Panc1 (cell line): ENCODE data around the gene OR5AU1. TPM values are rescaled to one million over a fixed set of nuclear protein-coding genes. Genes with fewer than 3 reads are reported as not detected.

Experiments used
- ATAC-seq: fragments of 200-7000 bp; cut with Tn5 transposase; 2 replicates; pipeline ENCODE4 v1.9.1; 2020; ENCODE audit warnings: mild to moderate bottlenecking, moderate library complexity
- BruUV-seq: library from RNA; stranded (reverse); fragments of 400-500 nt; replicated peaks from 2 replicates; lab custom pipeline; 2021; lab: Mats Ljungman, UMichigan
- CTCF ChIA-PET: fragments of 300-600 bp; sonication (Branson Sonifier 250); formaldehyde crosslinking; loops from one replicate; lab custom pipeline; 2022; ENCODE audit warnings: antibody characterized with exemption; lab: Charles Lee
- POLR2A ChIA-PET: fragments of 300-600 bp; sonication (Branson Sonifier 250); formaldehyde crosslinking; loops from one replicate; lab custom pipeline; 2022; ENCODE audit warnings: antibody characterized with exemption; lab: Charles Lee
- DNase-seq: peaks from one replicate; pipeline ENCODE4 v3.0.0-alpha.2; 2010; ENCODE audit warnings: low read depth, low spot score
- H3K27ac ChIP-seq: 2 replicates; pipeline ENCODE4 v1.5.1; 2011; ENCODE audit warnings: mild to moderate bottlenecking, low read length, inconsistent platforms
- H3K27me3 ChIP-seq: fragments of 200-500 bp; sonication (Bioruptor generic); 2 replicates; pipeline ENCODE4 v1.6.0; 2014; ENCODE audit warnings: low read length, inconsistent platforms; ENCODE audit not compliant: control insufficient read depth, insufficient read depth
- H3K36me3 ChIP-seq: fragments of 200-500 bp; sonication (Bioruptor generic); 2 replicates; pipeline ENCODE4 v1.5.1; 2014; ENCODE audit warnings: inconsistent platforms, mild to moderate bottlenecking, low read length, moderate library complexity; ENCODE audit not compliant: control insufficient read depth, insufficient read depth
- H3K4me1 ChIP-seq: 2 replicates; pipeline ENCODE4 v1.5.1; 2011; ENCODE audit warnings: inconsistent platforms, mild to moderate bottlenecking, low read length, moderate library complexity; ENCODE audit not compliant: control insufficient read depth, insufficient read depth
- H3K4me3 ChIP-seq, 2 experiments: 2 replicates each; pipeline ENCODE4 v1.5.1; 2011 to 2012; ENCODE audit warnings: low read depth in 2 of 2, low read length in 2 of 2, mild to moderate bottlenecking in 2 of 2, inconsistent platforms in 1 of 2, moderate library complexity in 1 of 2
- H3K9me3 ChIP-seq: fragments of 200-500 bp; sonication (Bioruptor generic); 2 replicates; pipeline ENCODE4 v1.5.1; 2014; ENCODE audit warnings: low read depth, mild to moderate bottlenecking, inconsistent platforms, low read length, moderate library complexity; ENCODE audit not compliant: control insufficient read depth, insufficient read depth
- CTCF ChIP-seq: fragments of 450-650 bp; IDR thresholded peaks from 2 replicates; pipeline ENCODE4 v1.5.1; 2017; ENCODE audit warnings: mild to moderate bottlenecking
- POLR2AphosphoS5 ChIP-seq: IDR thresholded peaks from 2 replicates; pipeline ENCODE4 v1.6.1; 2012; ENCODE audit warnings: mild to moderate bottlenecking, low read depth, low read length, moderate library complexity
- REST ChIP-seq, 2 experiments: IDR thresholded peaks; 2 replicates each; pipeline ENCODE4 v1.6.1; 2011 to 2012; ENCODE audit warnings: low read depth in 2 of 2, control low read depth in 1 of 2, low read length in 1 of 2, mild to moderate bottlenecking in 1 of 2, moderate library complexity in 1 of 2; ENCODE audit not compliant: insufficient read depth in 1 of 2
- SIN3A ChIP-seq: IDR thresholded peaks from 2 replicates; pipeline ENCODE4 v1.6.1; 2012; ENCODE audit warnings: low read depth, mild to moderate bottlenecking, low read length, moderate library complexity, borderline replicate concordance; ENCODE audit not compliant: insufficient read depth
- TCF7L2 ChIP-seq: IDR thresholded peaks from 2 replicates; pipeline ENCODE4 v1.6.1; 2011; ENCODE audit warnings: mild to moderate bottlenecking, low read depth, low read length, inconsistent platforms
- in situ Hi-C: cut with HindIII; loops from 2 replicates; pipeline ENCODE4 v1.10.0; 2016; ENCODE audit warnings: low sequenced_read_pairs, low pct_unique_long_range_greater_than_20kb
- intact Hi-C: fragments of 100-400 bp; cut with micrococcal nuclease; formaldehyde crosslinking; loops from one replicate; pipeline ENCODE4 v1.10.0; 2022; ENCODE audit not compliant: unreplicated experiment
- total RNA-seq: library from RNA; stranded (reverse); gene quantifications from one replicate; pipeline ENCODE4 v1.2.1, GENCODE V29; 2021; ENCODE audit not compliant: unreplicated experiment

Gene OR5AU1
- total RNA-seq, 1 experiment from 2014 or later: not detected

- no peak overlapping the region for H3K27ac ChIP-seq
- H3K4me3 ChIP-seq: no peak overlapping the region
- H3K4me1 ChIP-seq: no peaks in the 10 kb centered on the region
- H3K36me3 ChIP-seq: no peaks in the 10 kb centered on the region
- no peaks in the 10 kb centered on the region; the same call in 1 of the 2 replicates for H3K27me3 ChIP-seq
- ChIA-PET CTCF (no interaction called here), POLR2A (no interaction called here)
- BruUV-seq: no TSS peak
- no peak for ATAC-seq
- intact Hi-C loops: no loop called here
- TF ChIP-seq REST (IDR thresholded peaks at IDR 0.05; ENCODE audit: insufficient read depth in 1 of 2, low read depth in 2 of 2, low read length in 1 of 2): no peak
- TF ChIP-seq TCF7L2: no peak
- TF ChIP-seq SIN3A: no peak
- no peak for TF ChIP-seq CTCF
- TF ChIP-seq POLR2AphosphoS5: no peak
- in situ Hi-C loops: no loop called here
- no peak for DNase-seq
- H3K9me3 ChIP-seq: no peaks in the 10 kb centered on the region
Observed at GRCh38 chr14:21145437-21145836, 10.4 kb downstream of the OR5AU1 start.

- in situ Hi-C loops (no loop called here), intact Hi-C loops (no loop called here)
- Histone ChIP-seq H3K9me3 (no peaks in the 10 kb centered on the region), H3K27me3 (no peaks in the 10 kb centered on the region), H3K27ac (no peak overlapping the region), H3K4me1 (no peaks in the 10 kb centered on the region), H3K4me3 (no peak overlapping the region), H3K36me3 (no peaks in the 10 kb centered on the region)
- POLR2A ChIA-PET: no interaction called here
- TF ChIP-seq SIN3A: no peak
- no peak for TF ChIP-seq POLR2AphosphoS5
- no peak for TF ChIP-seq CTCF
- TF ChIP-seq TCF7L2: no peak
- no peak for TF ChIP-seq REST (IDR thresholded peaks at IDR 0.05; ENCODE audit: insufficient read depth in 1 of 2, low read depth in 2 of 2, low read length in 1 of 2)
- ATAC-seq (no peak), DNase-seq (no peak)
- BruUV-seq: no TSS peak
- CTCF ChIA-PET: interaction anchor here (1.2 kb wide), 1 partner anchor 128 kb away, joined by 3 read pairs; no protein-coding TSS in a partner anchor
Observed at GRCh38 chr14:21142357-21142756, 13.5 kb downstream of the OR5AU1 start.
